K562 (cell line): ENCODE measurements around the gene LDLR. TPM values are rescaled to one million over a fixed set of nuclear protein-coding genes. Genes with fewer than 3 reads are reported as not detected.
A peak's percentile ranks its signal among the peaks of the same experiment; 100 is the strongest.

Experiments
- CTCF ChIP-seq, 3 experiments: IDR thresholded peaks in 2 of 3; conservative IDR thresholded peaks in 1 of 3; 2 replicates each; pipeline ENCODE4 v1.5.1; 2011 to 2012; ENCODE audit warnings: low read length in 3 of 3, mild to moderate bottlenecking in 3 of 3, control low read depth in 2 of 3, improper control_type of control experiment in 1 of 3, inconsistent platforms in 1 of 3, low read depth in 1 of 3, mixed read lengths in 1 of 3, moderate library complexity in 1 of 3; ENCODE audit not compliant: insufficient read depth in 2 of 3
- EZH2 ChIP-seq: IDR thresholded peaks from 2 replicates; pipeline ENCODE4 v1.6.1; 2012; ENCODE audit warnings: low read depth, mild to moderate bottlenecking, inconsistent platforms, low read length, borderline replicate concordance
- JUND ChIP-seq, 2 experiments: IDR thresholded peaks; 2 replicates in 1 of 2; 3 replicates in 1 of 2; pipeline ENCODE4 v1.6.1; 2011; ENCODE audit warnings: borderline replicate concordance in 2 of 2, low read depth in 2 of 2, low read length in 2 of 2, improper control_type of control experiment in 1 of 2, missing biosample characterization in 1 of 2, missing genetic modification characterization in 1 of 2, missing genetic modification reagents in 1 of 2
- KDM4B ChIP-seq, 2 experiments: fragments of 450-650 bp in 1 of 2; sonication (generic) in 1 of 2; IDR thresholded peaks; 2 replicates each; pipeline ENCODE4 v1.6.1; 2016 to 2017; ENCODE audit warnings: borderline replicate concordance in 2 of 2, antibody characterized with exemption in 1 of 2, low read depth in 1 of 2, mild to moderate bottlenecking in 1 of 2
- LCOR ChIP-seq: sonication (generic); formaldehyde crosslinking; IDR thresholded peaks from 2 replicates; pipeline ENCODE4 v1.8.0; 2022; ENCODE audit warnings: mild to moderate bottlenecking, missing genetic modification reagents
- MCM5 ChIP-seq: fragments of 450-650 bp; IDR thresholded peaks from 2 replicates; pipeline ENCODE4 v1.6.1; 2016; ENCODE audit warnings: low read depth
- MTA3 ChIP-seq: fragments of 450-650 bp; formaldehyde crosslinking; IDR thresholded peaks from 2 replicates; pipeline ENCODE4 v1.6.1; 2017; ENCODE audit warnings: mild to moderate bottlenecking, borderline replicate concordance
- NFE2L1 ChIP-seq: fragments of 450-650 bp; IDR thresholded peaks from 2 replicates; pipeline ENCODE4 v1.6.1; 2016; ENCODE audit warnings: missing genetic modification characterization, low read depth, mild to moderate bottlenecking, missing compliant biosample characterization, moderate library complexity, borderline replicate concordance
- PCBP2 ChIP-seq: fragments of 200-400 bp; formaldehyde crosslinking; IDR thresholded peaks from 2 replicates; pipeline ENCODE4 v1.6.1; 2018; ENCODE audit warnings: low read length, low read depth, mild to moderate bottlenecking, moderate library complexity; ENCODE audit not compliant: poor library complexity, severe bottlenecking
- PHF21A ChIP-seq: fragments of 450-650 bp; IDR thresholded peaks from 2 replicates; pipeline ENCODE4 v1.6.1; 2017; ENCODE audit warnings: low read depth, borderline replicate concordance
- RBM22 ChIP-seq: fragments of 200-400 bp; formaldehyde crosslinking; IDR thresholded peaks from 2 replicates; pipeline ENCODE4 v1.6.1; 2018; ENCODE audit warnings: low read length, low read depth; ENCODE audit not compliant: poor library complexity, severe bottlenecking
- STAT5B ChIP-seq: fragments of 250-450 bp; sonication (Bioruptor Pico); IDR thresholded peaks from 2 replicates; pipeline ENCODE4 v1.8.0; 2021; ENCODE audit warnings: mild to moderate bottlenecking, inconsistent platforms
- TCF3 ChIP-seq: sonication (generic); formaldehyde crosslinking; IDR thresholded peaks from 2 replicates; pipeline ENCODE4 v1.4.0; 2020; ENCODE audit warnings: mild to moderate bottlenecking, missing genetic modification reagents
- TOE1 ChIP-seq, 2 experiments: fragments of 450-650 bp in 1 of 2; sonication (generic) in 1 of 2; formaldehyde crosslinking in 1 of 2; IDR thresholded peaks; 2 replicates each; pipeline versions ENCODE4 v1.7.1 to v1.8.0; 2016 to 2022; ENCODE audit warnings: borderline replicate concordance in 2 of 2, mild to moderate bottlenecking in 2 of 2, antibody characterized with exemption in 1 of 2, inconsistent platforms in 1 of 2, low read depth in 1 of 2, missing genetic modification reagents in 1 of 2, moderate library complexity in 1 of 2
- TSHZ1 ChIP-seq: fragments of 250-450 bp; sonication (Bioruptor Pico); IDR thresholded peaks from 2 replicates; pipeline ENCODE4 v1.4.0; 2020; ENCODE audit warnings: mild to moderate bottlenecking, moderate library complexity
- ZNF124 ChIP-seq: sonication (generic); formaldehyde crosslinking; IDR thresholded peaks from 2 replicates; pipeline ENCODE4 v1.8.1; 2022; ENCODE audit warnings: missing genetic modification reagents
- ZNF217 ChIP-seq: sonication (generic); formaldehyde crosslinking; IDR thresholded peaks from 2 replicates; pipeline ENCODE4 v1.8.0; 2022; ENCODE audit warnings: mild to moderate bottlenecking, missing genetic modification reagents
- ZNF408 ChIP-seq: fragments of 250-450 bp; sonication (Bioruptor Pico); IDR thresholded peaks from 2 replicates; pipeline ENCODE4 v1.4.0; 2020; ENCODE audit warnings: low read depth, mild to moderate bottlenecking, moderate library complexity
- ZNF644 ChIP-seq: fragments of 200-800 bp; sonication (Bioruptor generic); IDR thresholded peaks from 2 replicates; pipeline ENCODE4 v1.6.1; 2016; ENCODE audit warnings: low read depth, missing genetic modification characterization, missing compliant biosample characterization
- polyA plus RNA-seq, 8 experiments: library from polyadenylated mRNA; depleted of rRNA in 4 of 8; stranded (reverse) in 5 of 8; unstranded in 3 of 8; fragments of >200 nt; fragmentation: Nextera tagmentation in 2 of 8; fragmentation: Illumina TruSeq in 1 of 8; extraction: Ambion mirVana in 2 of 8; extraction: Trizol in 1 of 8; gene quantifications; 2 replicates each; pipeline versions ENCODE4 v1.2.1 to v1.2.3, GENCODE V29; 2011 to 2014; ENCODE audit warnings: inconsistent platforms in 1 of 8, missing spikeins in 1 of 8
- total RNA-seq, 7 experiments: library from RNA; depleted of rRNA in 6 of 7; stranded (reverse); fragments of >200 nt in 6 of 7; fragmentation: Illumina TruSeq in 2 of 7; extraction: Trizol in 2 of 7; gene quantifications; 2 replicates each; pipeline versions ENCODE4 v1.2.1 to v1.2.3, GENCODE V29; 2011 to 2021; ENCODE audit warnings: low replicate concordance in 1 of 7
- TF ChIP-seq, protein P1 (sequence below): fragments of 250-450 bp; sonication (Bioruptor Pico); IDR thresholded peaks from 2 replicates; pipeline ENCODE4 v1.8.0; 2021; ENCODE audit warnings: borderline replicate concordance, mild to moderate bottlenecking, moderate library complexity; ENCODE audit not compliant: poor library complexity, severe bottlenecking

The LDLR gene
- total and polyA plus RNA-seq, 9 of the 15 experiments (the other 6 are each of a cell fraction or from before 2014, with no cell fraction given) = 19.9 to 114 (median 56.3) TPM

DNA sequence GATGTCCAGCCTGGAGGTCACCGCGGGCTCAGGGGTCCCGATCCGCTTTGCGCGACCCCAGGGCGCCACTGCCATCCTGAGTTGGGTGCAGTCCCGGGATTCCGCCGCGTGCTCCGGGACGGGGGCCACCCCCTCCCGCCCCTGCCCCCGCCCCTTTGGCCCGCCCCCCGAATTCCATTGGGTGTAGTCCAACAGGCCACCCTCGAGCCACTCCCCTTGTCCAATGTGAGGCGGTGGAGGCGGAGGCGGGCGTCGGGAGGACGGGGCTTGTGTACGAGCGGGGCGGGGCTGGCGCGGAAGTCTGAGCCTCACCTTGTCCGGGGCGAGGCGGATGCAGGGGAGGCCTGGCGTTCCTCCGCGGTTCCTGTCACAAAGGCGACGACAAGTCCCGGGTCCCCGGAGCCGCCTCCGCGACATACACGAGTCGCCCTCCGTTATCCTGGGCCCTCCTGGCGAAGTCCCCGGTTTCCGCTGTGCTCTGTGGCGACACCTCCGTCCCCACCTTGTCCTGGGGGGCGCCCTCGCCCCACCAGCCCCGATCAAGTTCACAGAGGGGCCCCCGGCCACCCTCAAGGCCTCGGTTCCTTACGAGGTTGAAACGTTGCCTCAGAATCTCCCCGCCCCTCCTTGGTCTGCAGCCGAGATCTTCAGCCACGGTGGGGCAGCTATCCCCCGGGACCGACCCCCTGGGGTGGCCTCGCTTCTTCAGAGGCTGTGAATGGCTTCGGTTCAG, 1.2 kb downstream of the LDLR start (continued):
- no peak for TF ChIP-seq TSHZ1 (CRISPR knock-in tag)
- no peak for TF ChIP-seq ZNF124 (CRISPR knock-in tag)
- 0 out of 2 replicates have a peak, but pooled peaks have one; percentile 35 for TF ChIP-seq MTA3
- no peak for TF ChIP-seq NFE2L1 (tag)
- TF ChIP-seq EZH2 = no peak
- TF ChIP-seq ZNF217 = no peak
- TF ChIP-seq, protein P1, sequence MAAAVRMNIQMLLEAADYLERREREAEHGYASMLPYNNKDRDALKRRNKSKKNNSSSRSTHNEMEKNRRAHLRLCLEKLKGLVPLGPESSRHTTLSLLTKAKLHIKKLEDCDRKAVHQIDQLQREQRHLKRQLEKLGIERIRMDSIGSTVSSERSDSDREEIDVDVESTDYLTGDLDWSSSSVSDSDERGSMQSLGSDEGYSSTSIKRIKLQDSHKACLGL (CRISPR knock-in tag) = no peak
- TF ChIP-seq PHF21A = no peak
- TF ChIP-seq KDM4B (IDR thresholded peaks at IDR 0.05; ENCODE audit: borderline replicate concordance in 2 of 2, low read depth in 1 of 2) = 0 out of 4 replicates have a peak, but pooled peaks of 1 of the 2 experiments have one; percentile 51
- no peak for TF ChIP-seq RBM22
- TF ChIP-seq CTCF (IDR thresholded peaks at IDR 0.05 in 2 of 3, conservative IDR thresholded peaks at IDR 0.05 in 1 of 3; ENCODE audit: insufficient read depth in 2 of 3, low read depth in 1 of 3, low read length in 3 of 3) = peak in 1 of 3 experiments; percentile 28; a peak in 2 of 6 replicates
- 0 out of 2 replicates have a peak, but pooled peaks have one; percentile 3 for TF ChIP-seq TCF3 (CRISPR knock-in tag)
- TF ChIP-seq PCBP2 = no peak
- TF ChIP-seq STAT5B = no peak
- TF ChIP-seq TOE1 (IDR thresholded peaks at IDR 0.05; ENCODE audit: borderline replicate concordance) = no peak
- TF ChIP-seq TOE1 (CRISPR knock-in tag; IDR thresholded peaks at IDR 0.05; ENCODE audit: borderline replicate concordance, low read depth) = 0 out of 2 replicates have a peak, but pooled peaks have one; percentile 53
- TF ChIP-seq MCM5 = no peak
- 0 out of 2 replicates have a peak, but pooled peaks have one; percentile 15 for TF ChIP-seq LCOR (CRISPR knock-in tag)
- TF ChIP-seq ZNF408 (CRISPR knock-in tag) = no peak
- TF ChIP-seq JUND (IDR thresholded peaks at IDR 0.05; ENCODE audit: borderline replicate concordance, low read depth, low read length) = no peak
- TF ChIP-seq JUND (tag; IDR thresholded peaks at IDR 0.05; ENCODE audit: borderline replicate concordance, low read depth, low read length) = no peak
- TF ChIP-seq ZNF644 (tag) = no peak; the same call in 1 of the 2 replicates
